ENCODE results near the gene TNNC2. TPM values are rescaled to one million over a fixed set of nuclear protein-coding genes. Genes with fewer than 3 reads are reported as not detected.

TNNC2 gene
- polyA plus RNA-seq, 1 experiment = 0.60 TPM

DNA sequence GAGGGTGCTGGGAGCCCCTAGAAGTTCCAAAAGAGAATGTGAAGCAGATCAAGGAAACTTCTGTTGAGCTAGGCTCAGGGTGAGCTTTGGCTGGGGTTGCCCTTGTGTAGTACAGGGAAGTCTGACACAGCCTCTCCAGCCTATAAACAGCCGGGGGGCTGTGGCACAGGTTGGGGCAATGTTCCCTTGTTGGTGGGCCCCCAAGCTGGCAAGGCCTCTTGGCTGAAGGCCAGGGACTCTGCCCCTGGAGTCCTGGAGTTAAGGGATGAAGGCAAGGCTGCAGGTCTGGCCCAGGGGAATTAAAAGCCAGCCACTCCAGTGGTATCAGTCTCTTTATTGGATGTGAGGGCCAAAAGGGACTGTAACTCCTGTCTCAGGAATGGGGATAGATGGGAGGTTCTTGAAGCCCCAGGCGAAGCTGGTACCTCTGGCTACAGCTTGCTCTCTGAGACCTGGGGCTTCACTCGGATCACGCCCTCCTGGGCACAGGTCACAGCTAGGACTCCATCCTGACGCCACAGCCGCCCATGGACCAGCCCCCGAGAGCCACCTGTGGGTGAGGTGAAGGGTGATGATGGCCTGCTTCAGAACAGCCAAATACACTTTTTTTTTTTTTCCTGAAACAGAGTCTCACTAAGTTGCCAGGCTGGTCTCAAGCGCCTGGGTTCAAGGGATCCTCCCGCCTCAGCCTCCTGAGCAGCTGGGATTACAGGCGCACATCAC is 14.5 kb upstream of the TNNC2 start:
- H3K36me3 ChIP-seq (ENCODE audit: control insufficient read depth, insufficient read depth, low read length) = peaks cover 22% of the 10 kb centered on the region
- ChIA-PET CTCF (interaction anchor here (1.1 to 1.5 kb wide), 5 partner anchors 37 to 128 kb away, joined by 3 to 5 read pairs (median 3); partner anchors contain the start of gene ZSWIM1), POLR2A (no interaction called here)
- no peaks in the 10 kb centered on the region for H3K27me3 ChIP-seq (ENCODE audit: control insufficient read depth, insufficient read depth, low read length)
- TF ChIP-seq, protein P1, sequence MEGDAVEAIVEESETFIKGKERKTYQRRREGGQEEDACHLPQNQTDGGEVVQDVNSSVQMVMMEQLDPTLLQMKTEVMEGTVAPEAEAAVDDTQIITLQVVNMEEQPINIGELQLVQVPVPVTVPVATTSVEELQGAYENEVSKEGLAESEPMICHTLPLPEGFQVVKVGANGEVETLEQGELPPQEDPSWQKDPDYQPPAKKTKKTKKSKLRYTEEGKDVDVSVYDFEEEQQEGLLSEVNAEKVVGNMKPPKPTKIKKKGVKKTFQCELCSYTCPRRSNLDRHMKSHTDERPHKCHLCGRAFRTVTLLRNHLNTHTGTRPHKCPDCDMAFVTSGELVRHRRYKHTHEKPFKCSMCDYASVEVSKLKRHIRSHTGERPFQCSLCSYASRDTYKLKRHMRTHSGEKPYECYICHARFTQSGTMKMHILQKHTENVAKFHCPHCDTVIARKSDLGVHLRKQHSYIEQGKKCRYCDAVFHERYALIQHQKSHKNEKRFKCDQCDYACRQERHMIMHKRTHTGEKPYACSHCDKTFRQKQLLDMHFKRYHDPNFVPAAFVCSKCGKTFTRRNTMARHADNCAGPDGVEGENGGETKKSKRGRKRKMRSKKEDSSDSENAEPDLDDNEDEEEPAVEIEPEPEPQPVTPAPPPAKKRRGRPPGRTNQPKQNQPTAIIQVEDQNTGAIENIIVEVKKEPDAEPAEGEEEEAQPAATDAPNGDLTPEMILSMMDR (IDR thresholded peaks at IDR 0.05; ENCODE audit: insufficient read depth, low read depth, low read length) = no peak
- H3K4me3 ChIP-seq (ENCODE audit: low read depth, low read length) = no peak overlapping the region
- DNase-seq (ENCODE audit: low read depth) = no peak

- DNase-seq (ENCODE audit: low read depth) = no peak
- TF ChIP-seq, protein P1 (IDR thresholded peaks at IDR 0.05; ENCODE audit: insufficient read depth, low read depth, low read length) = no peak
- H3K36me3 ChIP-seq (ENCODE audit: control insufficient read depth, insufficient read depth, low read length) = peaks cover 24% of the 10 kb centered on the region
- no peak overlapping the region for H3K4me3 ChIP-seq (ENCODE audit: low read depth, low read length)
- ChIA-PET POLR2A (no interaction called here), CTCF (interaction anchor here (1.4 kb wide), 1 partner anchor 41 kb away, joined by 3 read pairs; no protein-coding TSS in a partner anchor)
- H3K27me3 ChIP-seq (ENCODE audit: control insufficient read depth, insufficient read depth, low read length) = no peaks in the 10 kb centered on the region
Observed at GRCh38 chr20:45840700-45841198, 13.6 kb upstream of the TNNC2 start.

GRCh38 chr20:45836841-45837240 is 9.7 kb upstream of the TNNC2 start:
- TF ChIP-seq, protein P1 (IDR thresholded peaks at IDR 0.05; ENCODE audit: insufficient read depth, low read depth, low read length) = no peak
- Histone ChIP-seq H3K36me3 (ENCODE audit: control insufficient read depth, insufficient read depth, low read length) (peaks cover 13% of the 10 kb centered on the region), H3K4me3 (ENCODE audit: low read depth, low read length) (no peak overlapping the region), H3K27me3 (ENCODE audit: control insufficient read depth, insufficient read depth, low read length) (no peaks in the 10 kb centered on the region)
- ChIA-PET CTCF (interaction anchor here (1.0 to 1.3 kb wide), 2 partner anchors 11 to 38 kb away, joined by 3 to 5 read pairs; no protein-coding TSS in a partner anchor), POLR2A (no interaction called here)
- no peak for DNase-seq (ENCODE audit: low read depth)

DNA sequence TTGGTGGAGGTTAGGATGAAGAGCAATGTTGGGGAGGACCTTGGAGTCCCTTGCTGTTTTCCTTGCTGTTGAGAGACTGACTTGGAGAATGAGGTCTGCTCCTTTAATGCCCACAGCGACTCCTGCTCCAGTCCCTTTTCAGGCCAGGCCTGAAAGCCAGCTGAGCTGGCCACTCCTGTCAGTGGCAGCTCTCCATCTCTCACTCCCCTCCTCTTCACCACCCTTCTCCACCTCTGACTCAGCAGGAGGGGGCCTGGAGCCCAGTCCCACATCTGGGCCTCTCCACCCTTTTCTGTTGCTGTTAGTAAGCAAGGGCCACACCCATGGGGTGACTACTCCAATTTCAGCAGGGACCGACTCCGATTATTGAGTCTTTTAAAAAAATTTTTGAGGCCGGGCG is 8.7 kb upstream of the TNNC2 start:
- H3K27me3 ChIP-seq (ENCODE audit: control insufficient read depth, insufficient read depth, low read length) = no peaks in the 10 kb centered on the region
- peaks cover 8% of the 10 kb centered on the region for H3K36me3 ChIP-seq (ENCODE audit: control insufficient read depth, insufficient read depth, low read length)
- POLR2A ChIA-PET = interaction anchor here (0.6 kb wide), 1 partner anchor 8 kb away, joined by 3 read pairs; no protein-coding TSS in a partner anchor
- TF ChIP-seq, protein P1 (IDR thresholded peaks at IDR 0.05; ENCODE audit: insufficient read depth, low read depth, low read length) = no peak
- peak; percentile 60 for DNase-seq (ENCODE audit: low read depth)
- no peak overlapping the region for H3K4me3 ChIP-seq (ENCODE audit: low read depth, low read length)
- CTCF ChIA-PET = no interaction called here

GRCh38 chr20:45835329-45835765 is 8.2 kb upstream of the TNNC2 start:
- no peak overlapping the region for H3K4me3 ChIP-seq (ENCODE audit: low read depth, low read length)
- CTCF ChIA-PET = no interaction called here
- TF ChIP-seq, protein P1 (IDR thresholded peaks at IDR 0.05; ENCODE audit: insufficient read depth, low read depth, low read length) = no peak
- no peak for DNase-seq (ENCODE audit: low read depth)
- H3K36me3 ChIP-seq (ENCODE audit: control insufficient read depth, insufficient read depth, low read length) = peaks cover 5% of the 10 kb centered on the region
- no peaks in the 10 kb centered on the region for H3K27me3 ChIP-seq (ENCODE audit: control insufficient read depth, insufficient read depth, low read length)
- POLR2A ChIA-PET = interaction anchor here (0.6 kb wide), 1 partner anchor 8 kb away, joined by 3 read pairs; no protein-coding TSS in a partner anchor

Measured in BJ (cell line).